Esophagus squamous epithelium (tissue), 4 donors: ENCODE measurements around the gene SUSD6.

ENCODE experiments used
- POLR2A ChIP-seq, 4 donors: fragments of 450-650 bp; IDR thresholded peaks; one replicate each; pipeline ENCODE4 v1.6.1; 2017; ENCODE audit warnings: antibody characterized with exemption in 4 of 4, mild to moderate bottlenecking in 4 of 4, moderate library complexity in 3 of 4
- TF ChIP-seq, protein P1 (sequence below), 6 experiments: fragments of 450-650 bp in 4 of 6; fragments of 200-600 bp in 2 of 6; sonication (generic) in 2 of 6; IDR thresholded peaks; one replicate each; pipeline ENCODE4 v1.5.1; 2016 to 2019; ENCODE audit warnings: antibody characterized with exemption in 6 of 6, mild to moderate bottlenecking in 4 of 6, moderate library complexity in 4 of 6

DNA sequence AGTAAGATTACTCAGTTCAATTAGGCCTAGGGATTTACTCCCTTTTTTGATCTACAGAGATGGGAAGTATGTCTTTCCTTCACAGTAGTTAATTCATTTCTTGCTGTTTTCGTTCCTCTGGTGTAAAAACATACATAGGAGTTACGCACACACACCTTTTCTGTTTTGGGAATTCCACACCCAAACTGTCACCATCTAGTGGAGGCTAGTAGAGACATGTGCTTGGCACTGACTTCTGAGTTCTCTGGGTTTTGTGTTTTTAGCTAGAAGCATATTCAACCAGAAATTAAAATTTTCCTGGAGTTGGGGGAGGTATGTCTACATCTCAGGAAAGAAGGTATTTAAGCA lies 1.4 kb downstream of the SUSD6 start:
- TF ChIP-seq, protein P1, sequence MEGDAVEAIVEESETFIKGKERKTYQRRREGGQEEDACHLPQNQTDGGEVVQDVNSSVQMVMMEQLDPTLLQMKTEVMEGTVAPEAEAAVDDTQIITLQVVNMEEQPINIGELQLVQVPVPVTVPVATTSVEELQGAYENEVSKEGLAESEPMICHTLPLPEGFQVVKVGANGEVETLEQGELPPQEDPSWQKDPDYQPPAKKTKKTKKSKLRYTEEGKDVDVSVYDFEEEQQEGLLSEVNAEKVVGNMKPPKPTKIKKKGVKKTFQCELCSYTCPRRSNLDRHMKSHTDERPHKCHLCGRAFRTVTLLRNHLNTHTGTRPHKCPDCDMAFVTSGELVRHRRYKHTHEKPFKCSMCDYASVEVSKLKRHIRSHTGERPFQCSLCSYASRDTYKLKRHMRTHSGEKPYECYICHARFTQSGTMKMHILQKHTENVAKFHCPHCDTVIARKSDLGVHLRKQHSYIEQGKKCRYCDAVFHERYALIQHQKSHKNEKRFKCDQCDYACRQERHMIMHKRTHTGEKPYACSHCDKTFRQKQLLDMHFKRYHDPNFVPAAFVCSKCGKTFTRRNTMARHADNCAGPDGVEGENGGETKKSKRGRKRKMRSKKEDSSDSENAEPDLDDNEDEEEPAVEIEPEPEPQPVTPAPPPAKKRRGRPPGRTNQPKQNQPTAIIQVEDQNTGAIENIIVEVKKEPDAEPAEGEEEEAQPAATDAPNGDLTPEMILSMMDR (IDR thresholded peaks at IDR 0.05), result peak in 2 of 6 experiments; percentile 16 to 24
- TF ChIP-seq POLR2A (IDR thresholded peaks at IDR 0.05), result peak in 1 of 4 donors; percentile 22
